ENCODE measurements around the gene HSD11B1. TPM values are rescaled to one million over a fixed set of nuclear protein-coding genes. Genes with fewer than 3 reads are reported as not detected.

HSD11B1 gene
- total and polyA plus RNA-seq, 2 of the 4 experiments (the other 2 are of a cell fraction): 0.41 to 0.72 TPM

- TF ChIP-seq RAD21 (IDR thresholded peaks at IDR 0.05; ENCODE audit: low read length): no peak
- TF ChIP-seq, protein P1, sequence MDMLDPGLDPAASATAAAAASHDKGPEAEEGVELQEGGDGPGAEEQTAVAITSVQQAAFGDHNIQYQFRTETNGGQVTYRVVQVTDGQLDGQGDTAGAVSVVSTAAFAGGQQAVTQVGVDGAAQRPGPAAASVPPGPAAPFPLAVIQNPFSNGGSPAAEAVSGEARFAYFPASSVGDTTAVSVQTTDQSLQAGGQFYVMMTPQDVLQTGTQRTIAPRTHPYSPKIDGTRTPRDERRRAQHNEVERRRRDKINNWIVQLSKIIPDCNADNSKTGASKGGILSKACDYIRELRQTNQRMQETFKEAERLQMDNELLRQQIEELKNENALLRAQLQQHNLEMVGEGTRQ (IDR thresholded peaks at IDR 0.05; ENCODE audit: low read depth, low read length): no peak
Measured at GRCh38 chr1:209727286-209727685, 22.6 kb downstream of the HSD11B1 start (continued).

GRCh38 chr1:209727785-209728184 is 23.1 kb downstream of the HSD11B1 start:
- CTCF ChIA-PET: interaction anchor here (1.1 kb wide), 1 partner anchor 34 kb away, joined by 3 read pairs; no protein-coding TSS in a partner anchor
- H4K91ac ChIP-seq (ENCODE audit: insufficient read depth, low read depth, low read length): no peak overlapping the region
- no peaks in the 10 kb centered on the region for H3K79me1 ChIP-seq (ENCODE audit: low read depth in 1 of 2, low read length in 2 of 2)
- no peak overlapping the region for H2BK15ac ChIP-seq (ENCODE audit: low read depth, low read length)
- H3K4me2 ChIP-seq (ENCODE audit: low read depth, low read length): no peak overlapping the region
- in situ Hi-C loops (cut with MboI; ENCODE audit: low sequenced_read_pairs): no loop called here
- DNase-seq (no peak), ATAC-seq (ENCODE audit: low read depth) (no peak)
- H3K36me3 ChIP-seq (ENCODE audit: control insufficient read depth, insufficient read depth, low read length): no peaks in the 10 kb centered on the region
- POLR2A ChIA-PET (ENCODE audit: unreplicated experiment): no interaction called here
- H3K9ac ChIP-seq (ENCODE audit: low read depth, low read length): no peak overlapping the region
- H4K8ac ChIP-seq (ENCODE audit: low read depth in 2 of 2, low read length in 2 of 2): no peak overlapping the region
- no peaks in the 10 kb centered on the region for H3K9me3 ChIP-seq (ENCODE audit: control insufficient read depth, insufficient read depth, low read length)
- no peak overlapping the region for H2AK5ac ChIP-seq (ENCODE audit: low read depth, low read length)
- no peak overlapping the region for H3K27ac ChIP-seq (ENCODE audit: insufficient read depth, low read length)
- dilution Hi-C loops (cut with HindIII; ENCODE audit: low sequenced_read_pairs, unreplicated experiment): no loop called here
- no peaks in the 10 kb centered on the region for H4K20me1 ChIP-seq (ENCODE audit: insufficient read depth, low read length)
- no peak overlapping the region for H2AK9ac ChIP-seq (replicated peaks; ENCODE audit: low read depth, low read length, poor library complexity)
- no peaks in the 10 kb centered on the region for H3K4me1 ChIP-seq (ENCODE audit: control insufficient read depth, insufficient read depth, low read length)
- no peak overlapping the region for H3K4ac ChIP-seq (ENCODE audit: low read depth, low read length)
- intact Hi-C loops (cut with micrococcal nuclease): no loop called here
- no peak overlapping the region for H3K18ac ChIP-seq (ENCODE audit: low read depth, low read length)
- H3K23ac ChIP-seq (ENCODE audit: low read depth, low read length): no peak overlapping the region
- no peak overlapping the region for H2BK120ac ChIP-seq (ENCODE audit: low read depth, low read length)
- BruUV-seq (replicated peaks): no TSS peak
- H3K4me3 ChIP-seq (ENCODE audit: insufficient read depth, low read depth, low read length): no peak overlapping the region
- no peak overlapping the region for H2BK5ac ChIP-seq (ENCODE audit: low read depth, low read length, poor library complexity, severe bottlenecking)
- no peak for TF ChIP-seq CHD1 (IDR thresholded peaks at IDR 0.05; ENCODE audit: low read depth, low read length)
- no peak for TF ChIP-seq POLR2A (IDR thresholded peaks at IDR 0.05; ENCODE audit: low read depth, low read length)
- TF ChIP-seq NFE2L2 (IDR thresholded peaks at IDR 0.05; ENCODE audit: low read depth, low read length): no peak
- no peak for TF ChIP-seq MXI1 (IDR thresholded peaks at IDR 0.05; ENCODE audit: borderline replicate concordance, low read depth, low read length)
- no CpG with 5 or more reads among the region's 3 CpGs for WGBS, 2 experiments (ENCODE audit: extremely low coverage in 2 of 2, insufficient read length in 1 of 2)
- H3K9me1 ChIP-seq (ENCODE audit: insufficient read depth, low read length): no peaks in the 10 kb centered on the region
- H3K56ac ChIP-seq (ENCODE audit: extremely low read depth, insufficient read depth, low read length): no peak overlapping the region
- no peak overlapping the region for H2AFZ ChIP-seq (replicated peaks; ENCODE audit: low read length, poor library complexity)
- H2BK20ac ChIP-seq (ENCODE audit: low read depth, low read length): no peak overlapping the region
- no peak overlapping the region for H3K14ac ChIP-seq (replicated peaks; ENCODE audit: low read depth, low read length)
- H4K5ac ChIP-seq (ENCODE audit: low read depth, low read length): no peak overlapping the region
- no peaks in the 10 kb centered on the region for H3K27me3 ChIP-seq (ENCODE audit: control insufficient read depth, insufficient read depth, low read length)

All from IMR-90 (cell line).